Nephron (organoid): ENCODE data around the gene SLC9A1.

Experiments
- H3K27ac Mint-ChIP-seq, 3 experiments: 2 replicates each; pipeline ENCODE4 v1.8.0; 2020; ENCODE audit warnings: mixed read lengths in 3 of 3, mild to moderate bottlenecking in 2 of 3, moderate library complexity in 1 of 3
- H3K27me3 Mint-ChIP-seq: 2 replicates; pipeline ENCODE4 v1.8.0; 2021; ENCODE audit warnings: low read depth, mild to moderate bottlenecking, moderate library complexity, mixed read lengths
- H3K36me3 Mint-ChIP-seq: 2 replicates; pipeline ENCODE4 v1.8.0; 2020; ENCODE audit warnings: low read depth, mixed read lengths
- H3K4me1 Mint-ChIP-seq: 2 replicates; pipeline ENCODE4 v1.8.0; 2020; ENCODE audit warnings: mixed read lengths
- H3K4me3 Mint-ChIP-seq, 3 experiments: 2 replicates each; pipeline ENCODE4 v1.8.0; 2020; ENCODE audit warnings: mild to moderate bottlenecking in 3 of 3, mixed read lengths in 3 of 3, moderate library complexity in 2 of 3
- H3K9me3 Mint-ChIP-seq: 2 replicates; pipeline ENCODE4 v1.8.0; 2020; ENCODE audit warnings: mixed read lengths
- CTCF ChIP-seq, 3 experiments: fragments of 200-600 bp; sonication (generic); IDR thresholded peaks; one replicate each; pipeline ENCODE4 v1.5.0; 2021; ENCODE audit warnings: antibody characterized with exemption in 3 of 3; ENCODE audit not compliant: unreplicated experiment in 3 of 3

Gene SLC9A1

DNA sequence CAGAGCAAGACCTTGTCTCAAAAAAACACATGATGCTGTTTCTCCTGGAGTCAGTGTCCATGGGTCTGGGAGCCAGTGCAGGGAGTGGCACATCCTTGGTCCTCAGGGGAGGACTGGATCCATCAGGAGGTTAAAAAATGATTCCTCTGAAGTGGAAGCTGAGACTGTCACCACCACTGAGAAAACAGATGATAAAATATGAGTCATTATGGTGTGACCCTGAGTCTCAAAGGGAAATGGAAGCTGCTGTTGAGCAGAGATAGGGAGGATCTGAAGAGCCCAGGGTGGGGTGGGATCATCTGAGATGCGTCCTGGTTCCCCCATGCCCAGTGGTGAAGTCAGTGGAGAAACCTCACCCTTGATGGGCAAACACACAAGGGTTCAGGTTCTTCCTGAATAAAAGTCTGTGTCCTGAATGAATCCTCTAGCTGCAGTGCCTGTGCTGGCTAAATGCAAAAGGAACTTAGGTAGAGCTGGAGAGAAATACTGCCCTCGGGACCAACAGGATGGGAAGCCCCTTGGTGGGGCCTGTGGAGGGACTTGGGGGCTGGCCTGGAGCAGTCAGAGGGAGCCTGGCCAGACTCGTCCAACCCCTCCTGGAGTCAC lies 80.6 kb downstream of the SLC9A1 start:
- no peak for TF ChIP-seq CTCF (IDR thresholded peaks at IDR 0.05; ENCODE audit: unreplicated experiment in 3 of 3)
- H3K9me3 Mint-ChIP-seq: no peaks in the 10 kb centered on the region
- no peaks in the 10 kb centered on the region for H3K36me3 Mint-ChIP-seq
- H3K4me3 Mint-ChIP-seq: no peak overlapping the region
- peaks cover 8% of the 10 kb centered on the region for H3K27me3 Mint-ChIP-seq
- H3K4me1 Mint-ChIP-seq: peaks cover 7% of the 10 kb centered on the region
- no peak overlapping the region for H3K27ac Mint-ChIP-seq

GRCh38 chr1:27071049-27071416 lies 83.9 kb downstream of the SLC9A1 start:
- H3K27me3 Mint-ChIP-seq: peaks cover 4% of the 10 kb centered on the region

DNA sequence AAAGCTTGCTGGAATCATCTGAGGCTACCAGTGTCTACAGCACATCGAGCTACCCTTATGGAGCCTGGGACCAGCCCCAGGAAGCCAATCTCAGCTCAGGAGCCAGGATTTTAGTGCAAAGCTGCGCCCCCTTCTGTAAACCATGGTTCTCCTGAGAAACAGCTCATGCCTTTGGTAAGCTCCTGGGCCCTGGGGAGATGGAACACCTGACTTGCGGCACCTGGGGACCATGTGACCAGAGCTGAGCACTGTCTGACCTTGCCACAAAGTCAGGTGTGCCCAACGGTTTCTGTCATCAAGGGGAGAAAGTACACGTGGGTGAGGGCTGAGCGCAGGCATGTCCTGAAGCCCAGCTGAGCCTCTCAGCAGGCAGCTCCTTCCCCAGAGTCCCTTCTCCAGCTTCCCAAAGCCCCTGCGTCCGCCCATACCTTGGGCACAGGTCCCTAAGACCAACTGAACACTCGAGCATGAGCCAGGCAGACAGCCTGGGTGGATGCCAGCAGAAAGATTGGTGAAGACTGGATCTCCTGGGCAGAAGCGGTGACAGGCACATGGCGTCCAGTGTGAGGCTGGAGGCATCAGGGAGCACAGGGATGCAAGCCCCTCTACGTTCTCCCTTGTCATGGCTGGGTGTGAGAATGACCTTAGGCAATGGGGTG lies 84.4 kb downstream of the SLC9A1 start:
- H3K9me3 Mint-ChIP-seq: no peaks in the 10 kb centered on the region
- TF ChIP-seq CTCF (IDR thresholded peaks at IDR 0.05; ENCODE audit: unreplicated experiment in 3 of 3): no peak
- no peaks in the 10 kb centered on the region for H3K36me3 Mint-ChIP-seq
- no peak overlapping the region for H3K4me3 Mint-ChIP-seq
- peaks cover 7% of the 10 kb centered on the region for H3K4me1 Mint-ChIP-seq
- peak overlapping the region; percentile 6 to 48 (median 6) for H3K27ac Mint-ChIP-seq
- peaks cover 4% of the 10 kb centered on the region for H3K27me3 Mint-ChIP-seq

More at GRCh38 chr1:27071049-27071416, 83.9 kb downstream of the SLC9A1 start:
- TF ChIP-seq CTCF (IDR thresholded peaks at IDR 0.05; ENCODE audit: unreplicated experiment in 3 of 3): no peak
- Mint-ChIP-seq H3K9me3 (no peaks in the 10 kb centered on the region), H3K4me1 (peaks cover 7% of the 10 kb centered on the region), H3K4me3 (no peak overlapping the region), H3K36me3 (no peaks in the 10 kb centered on the region), H3K27ac (peak overlapping the region; percentile 6 to 48 (median 6))

DNA sequence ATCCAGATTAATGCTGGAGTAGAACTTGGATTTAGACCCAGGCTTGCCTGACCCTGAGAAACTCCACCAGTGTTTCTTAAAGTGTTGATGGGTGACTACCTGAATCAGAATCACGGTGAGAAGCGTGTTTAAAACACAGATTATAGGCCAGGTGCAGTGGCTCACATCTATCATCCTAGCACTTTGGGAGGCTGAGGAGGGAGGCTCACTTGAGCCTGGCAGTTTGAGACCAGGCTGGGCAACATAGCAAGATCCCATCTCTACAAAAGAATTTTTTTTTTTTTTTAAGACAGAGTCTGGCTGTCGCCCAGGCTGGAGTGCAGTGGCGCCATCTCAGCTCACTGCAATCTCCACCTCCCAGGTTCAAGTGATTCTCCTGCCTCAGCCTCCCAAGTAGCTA lies 86.0 kb downstream of the SLC9A1 start:
- Mint-ChIP-seq H3K4me1 (peaks cover 7% of the 10 kb centered on the region), H3K27me3 (peaks cover 4% of the 10 kb centered on the region)

DNA sequence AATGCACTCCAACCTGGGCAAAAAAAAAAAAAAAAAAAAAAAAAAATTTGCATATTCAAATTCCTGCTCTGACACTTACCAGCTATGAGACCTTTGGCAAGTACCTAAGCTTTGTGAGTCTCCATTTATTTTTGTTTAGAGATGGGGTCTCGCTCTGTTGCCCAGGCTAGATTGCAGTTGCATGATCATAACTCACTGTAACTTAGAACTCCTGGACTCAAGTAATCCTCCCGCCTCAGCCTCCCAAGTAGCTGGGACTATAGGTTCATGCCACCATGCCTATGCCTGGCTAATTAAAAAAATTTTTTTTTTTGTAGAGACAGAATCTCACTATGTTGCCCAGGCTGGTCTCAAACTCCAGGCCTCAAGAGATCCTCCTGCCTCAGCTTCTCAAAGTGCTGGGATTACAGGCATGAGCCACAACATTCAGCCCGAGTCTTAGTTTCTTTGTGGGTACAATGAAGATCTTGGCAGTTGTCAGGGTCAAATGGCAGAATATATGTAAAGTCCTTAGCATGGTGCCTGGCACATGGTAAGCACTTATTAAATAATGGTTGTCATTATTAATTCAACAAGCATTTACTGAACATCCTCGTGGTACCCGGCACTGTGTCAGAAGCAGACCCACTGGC lies 88.8 kb downstream of the SLC9A1 start:
- Mint-ChIP-seq H3K36me3 (no peaks in the 10 kb centered on the region), H3K4me3 (no peak overlapping the region)

More for the DNA sequence above, 86.0 kb downstream of the SLC9A1 start:
- TF ChIP-seq CTCF (IDR thresholded peaks at IDR 0.05; ENCODE audit: unreplicated experiment in 3 of 3): no peak
- Mint-ChIP-seq H3K9me3 (no peaks in the 10 kb centered on the region), H3K36me3 (no peaks in the 10 kb centered on the region), H3K27ac (no peak overlapping the region), H3K4me3 (no peak overlapping the region)

More for the DNA sequence above, 88.8 kb downstream of the SLC9A1 start:
- H3K27ac Mint-ChIP-seq: no peak overlapping the region
- H3K27me3 Mint-ChIP-seq: peaks cover 4% of the 10 kb centered on the region
- TF ChIP-seq CTCF (IDR thresholded peaks at IDR 0.05; ENCODE audit: unreplicated experiment in 3 of 3): no peak
- H3K4me1 Mint-ChIP-seq: peaks cover 4% of the 10 kb centered on the region
- no peaks in the 10 kb centered on the region for H3K9me3 Mint-ChIP-seq
